Choroid plexus epithelial cell (primary cell): ENCODE results near the gene PANK4.
"Not testable (repeated sequence)": the region's sequence is repeated elsewhere in the genome, so short reads cannot be mapped to it uniquely, and the experiment has no call there.

Experiments
- DNase-seq: peaks from one replicate; pipeline ENCODE4 v3.0.0-alpha.2; 2010; ENCODE audit warnings: low read depth
- H3K4me3 ChIP-seq: 2 replicates; pipeline ENCODE4 v1.5.1; 2011; ENCODE audit warnings: low read depth, mild to moderate bottlenecking, control low read depth, low read length, moderate library complexity
- TF ChIP-seq, protein P1 (sequence below): conservative IDR thresholded peaks from 2 replicates; pipeline ENCODE4 v1.5.1; 2011; ENCODE audit warnings: low read depth, mild to moderate bottlenecking, control low read depth, inconsistent platforms, low read length, moderate library complexity

The PANK4 gene

DNA sequence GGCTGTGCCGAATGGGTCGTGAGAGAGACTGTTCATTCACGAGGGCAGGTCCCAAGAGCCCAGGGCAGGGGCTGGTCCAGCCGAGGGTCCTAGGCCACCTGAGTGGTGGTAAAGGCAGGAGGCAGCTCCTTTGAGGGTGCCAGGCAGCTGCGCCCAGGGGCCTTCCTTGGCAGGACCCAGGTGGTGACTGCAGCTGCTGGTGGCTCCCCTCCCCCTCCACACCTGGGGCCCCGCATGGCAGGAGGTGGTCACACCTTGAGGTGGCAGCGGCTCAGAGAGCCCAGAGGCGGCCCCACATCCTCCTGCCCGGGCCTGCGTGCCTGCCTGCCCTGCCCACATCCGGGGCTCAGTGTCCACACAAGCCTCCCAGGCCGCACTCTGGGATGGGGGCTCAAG lies 60.1 kb downstream of the PANK4 start:
- TF ChIP-seq, protein P1, sequence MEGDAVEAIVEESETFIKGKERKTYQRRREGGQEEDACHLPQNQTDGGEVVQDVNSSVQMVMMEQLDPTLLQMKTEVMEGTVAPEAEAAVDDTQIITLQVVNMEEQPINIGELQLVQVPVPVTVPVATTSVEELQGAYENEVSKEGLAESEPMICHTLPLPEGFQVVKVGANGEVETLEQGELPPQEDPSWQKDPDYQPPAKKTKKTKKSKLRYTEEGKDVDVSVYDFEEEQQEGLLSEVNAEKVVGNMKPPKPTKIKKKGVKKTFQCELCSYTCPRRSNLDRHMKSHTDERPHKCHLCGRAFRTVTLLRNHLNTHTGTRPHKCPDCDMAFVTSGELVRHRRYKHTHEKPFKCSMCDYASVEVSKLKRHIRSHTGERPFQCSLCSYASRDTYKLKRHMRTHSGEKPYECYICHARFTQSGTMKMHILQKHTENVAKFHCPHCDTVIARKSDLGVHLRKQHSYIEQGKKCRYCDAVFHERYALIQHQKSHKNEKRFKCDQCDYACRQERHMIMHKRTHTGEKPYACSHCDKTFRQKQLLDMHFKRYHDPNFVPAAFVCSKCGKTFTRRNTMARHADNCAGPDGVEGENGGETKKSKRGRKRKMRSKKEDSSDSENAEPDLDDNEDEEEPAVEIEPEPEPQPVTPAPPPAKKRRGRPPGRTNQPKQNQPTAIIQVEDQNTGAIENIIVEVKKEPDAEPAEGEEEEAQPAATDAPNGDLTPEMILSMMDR = no peak
- DNase-seq = no peak
- no peak overlapping the region for H3K4me3 ChIP-seq

DNA sequence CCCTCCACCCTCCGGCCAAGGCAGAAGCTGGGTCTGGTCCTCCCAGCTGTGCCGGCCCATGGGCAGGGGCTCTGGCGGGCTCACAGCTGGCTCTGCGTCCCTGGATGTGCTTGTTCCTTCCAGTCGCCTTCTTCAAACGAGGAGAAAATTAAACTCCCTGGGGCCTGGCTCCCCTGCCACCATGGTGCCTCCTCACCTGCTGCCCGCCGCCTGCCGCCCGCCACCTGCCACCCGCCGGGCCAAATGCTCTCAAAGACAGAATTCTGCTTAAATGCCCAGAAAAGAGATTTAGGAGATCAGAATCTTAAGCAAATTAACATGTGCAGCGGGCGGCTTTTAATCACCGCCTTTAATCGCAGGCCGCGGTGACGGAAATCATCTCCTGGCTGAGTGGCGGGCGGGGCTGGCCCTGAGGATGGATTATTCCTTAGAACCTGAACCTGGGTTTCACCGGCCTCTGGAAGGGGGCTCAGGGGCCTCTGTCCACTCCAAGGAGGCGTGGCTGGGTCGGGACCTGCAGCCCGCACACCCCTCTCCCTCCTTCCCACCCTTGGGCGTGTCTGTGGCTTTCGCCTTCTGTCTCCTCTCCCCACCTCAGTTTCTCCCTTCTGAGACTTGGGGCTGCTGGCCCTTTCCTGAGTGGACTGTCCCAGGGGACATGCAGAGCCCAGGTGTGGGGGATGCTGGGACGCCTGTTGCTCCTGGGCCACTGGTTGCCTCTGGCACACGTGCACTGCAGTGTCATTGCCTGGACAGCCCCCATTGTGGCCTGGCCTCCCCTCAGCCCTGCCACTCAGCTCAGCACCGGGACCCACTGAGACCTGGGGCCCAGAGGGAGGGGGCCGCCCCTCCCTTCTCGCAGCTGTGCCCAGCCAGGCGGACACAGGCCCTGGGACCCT lies 60.8 kb downstream of the PANK4 start:
- no peak overlapping the region for H3K4me3 ChIP-seq
- TF ChIP-seq, protein P1 = no peak
- DNase-seq = no peak

DNA sequence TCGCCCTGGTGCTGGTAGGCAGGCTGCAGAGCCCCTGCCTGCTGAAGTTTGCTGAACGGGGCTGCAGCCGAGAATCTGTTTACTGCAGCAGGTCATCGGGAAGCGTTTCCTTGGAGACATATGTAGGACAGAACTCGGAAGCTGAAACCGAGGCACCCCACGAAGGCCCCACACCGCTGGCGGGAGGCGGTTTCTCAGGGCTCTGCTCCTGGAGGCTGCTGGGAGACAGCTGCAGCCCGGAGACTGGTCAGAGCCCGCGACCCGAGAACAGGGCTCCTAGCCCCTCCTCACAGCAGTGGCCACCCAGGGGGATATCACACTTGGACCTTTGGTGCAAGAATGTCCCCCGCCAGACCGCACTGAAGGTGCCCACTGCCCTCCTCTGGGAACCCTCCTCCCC lies 63.0 kb downstream of the PANK4 start:
- DNase-seq = peak; percentile 74
- TF ChIP-seq, protein P1 = no peak
- H3K4me3 ChIP-seq = no peak overlapping the region

DNA sequence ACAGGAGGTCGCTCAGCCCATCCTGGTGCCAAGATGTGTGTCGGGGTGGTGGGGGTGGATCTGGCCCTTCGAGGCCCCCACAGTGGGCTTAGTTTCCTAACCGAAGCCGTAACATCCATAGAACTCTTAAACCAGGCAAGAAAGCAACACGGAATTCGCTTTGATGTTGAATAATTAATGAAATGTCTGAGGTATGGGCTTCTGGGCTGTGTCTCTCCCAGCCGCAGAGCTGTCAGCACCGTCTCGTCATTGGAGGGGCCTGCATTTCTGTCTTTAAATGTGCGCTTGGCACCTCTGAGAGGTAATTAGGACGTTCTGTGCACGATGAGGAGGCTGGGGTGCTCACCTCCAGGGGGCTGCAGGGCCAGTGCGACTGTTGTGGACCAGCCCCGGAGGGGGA lies 63.6 kb downstream of the PANK4 start:
- H3K4me3 ChIP-seq = no peak overlapping the region
- TF ChIP-seq, protein P1 = no peak
- DNase-seq = no peak

DNA sequence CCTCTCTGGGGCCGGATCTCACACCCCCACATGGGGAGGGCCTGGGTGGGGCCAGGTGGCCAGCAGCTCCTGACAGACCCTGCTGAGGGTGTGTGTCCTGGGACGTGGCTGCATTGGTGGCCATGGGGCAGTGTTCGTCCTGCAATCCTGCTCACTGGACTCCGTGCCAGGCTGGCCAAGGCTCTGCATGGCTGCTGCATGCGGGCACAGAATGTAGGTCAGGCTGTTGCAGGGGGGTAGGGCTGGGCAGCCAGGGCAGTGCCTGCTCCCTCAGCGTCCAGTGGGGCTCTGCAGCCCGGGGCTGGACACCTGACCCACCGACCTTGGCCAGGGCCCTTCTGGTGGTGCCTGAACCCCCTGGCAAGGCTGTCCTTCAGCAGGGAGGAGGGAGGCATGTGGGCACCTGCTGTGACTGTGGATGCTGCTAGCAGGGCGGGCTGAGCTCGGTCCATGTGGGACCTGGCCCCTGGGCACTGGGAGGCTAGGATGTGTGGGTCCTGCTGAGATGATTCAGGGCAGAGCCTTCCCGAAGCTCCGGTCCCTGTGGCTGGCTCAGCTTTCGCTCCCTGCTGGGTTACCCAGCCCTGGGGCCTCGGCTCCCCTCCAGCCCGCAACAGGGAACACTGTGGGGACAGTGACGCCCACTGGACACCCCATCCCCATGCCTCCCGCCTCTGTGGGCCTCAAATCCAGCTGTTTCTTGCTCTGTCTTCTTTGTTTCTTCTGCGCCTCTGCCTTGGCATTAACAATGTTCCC lies 65.2 kb downstream of the PANK4 start:
- DNase-seq = no peak
- TF ChIP-seq, protein P1 = no peak
- H3K4me3 ChIP-seq = no peak overlapping the region

DNA sequence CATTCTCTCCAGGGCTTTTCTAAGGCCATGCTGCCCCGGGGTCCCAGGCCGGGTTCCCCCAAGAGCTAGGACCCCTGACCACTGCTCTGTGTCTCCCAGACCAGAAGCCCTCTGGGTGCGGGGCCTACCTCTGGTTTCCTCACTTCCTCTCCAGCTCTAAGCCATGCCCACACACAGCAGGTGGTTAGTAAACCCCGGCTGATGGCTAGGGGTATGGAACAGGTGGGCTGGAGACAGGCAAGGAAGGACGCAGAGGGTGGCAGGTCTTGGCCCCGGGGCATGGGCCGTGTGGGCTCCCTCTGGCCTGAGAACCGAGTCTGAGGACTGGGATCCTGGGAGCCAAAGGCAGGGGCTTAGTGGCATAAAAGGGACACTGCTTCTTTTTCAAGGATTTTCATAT lies 66.2 kb downstream of the PANK4 start:
- TF ChIP-seq, protein P1 = no peak
- DNase-seq = no peak
- no peak overlapping the region for H3K4me3 ChIP-seq

DNA sequence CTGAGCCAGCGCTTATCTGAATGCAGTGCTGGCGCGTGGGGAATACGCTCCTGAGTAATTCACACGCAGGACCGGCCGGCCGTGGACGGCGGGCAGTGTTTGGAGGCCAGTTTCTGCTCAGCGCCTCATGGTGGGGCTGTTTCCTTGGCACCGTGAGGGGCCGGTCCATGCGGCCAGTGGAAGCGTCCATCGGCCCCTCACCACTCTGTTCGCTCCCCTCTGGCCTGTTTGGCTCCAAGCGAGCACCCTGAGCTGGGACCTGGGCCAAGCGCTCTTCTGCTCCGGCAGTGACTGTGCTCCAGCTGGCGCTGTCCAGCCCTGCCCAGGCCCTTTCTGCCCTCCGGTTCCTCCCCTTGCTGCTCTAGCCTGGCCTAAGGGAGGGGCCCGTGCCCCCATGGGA lies 66.6 kb downstream of the PANK4 start:
- DNase-seq = peak; percentile 53
- TF ChIP-seq, protein P1 = peak; percentile 56
- no peak overlapping the region for H3K4me3 ChIP-seq

DNA sequence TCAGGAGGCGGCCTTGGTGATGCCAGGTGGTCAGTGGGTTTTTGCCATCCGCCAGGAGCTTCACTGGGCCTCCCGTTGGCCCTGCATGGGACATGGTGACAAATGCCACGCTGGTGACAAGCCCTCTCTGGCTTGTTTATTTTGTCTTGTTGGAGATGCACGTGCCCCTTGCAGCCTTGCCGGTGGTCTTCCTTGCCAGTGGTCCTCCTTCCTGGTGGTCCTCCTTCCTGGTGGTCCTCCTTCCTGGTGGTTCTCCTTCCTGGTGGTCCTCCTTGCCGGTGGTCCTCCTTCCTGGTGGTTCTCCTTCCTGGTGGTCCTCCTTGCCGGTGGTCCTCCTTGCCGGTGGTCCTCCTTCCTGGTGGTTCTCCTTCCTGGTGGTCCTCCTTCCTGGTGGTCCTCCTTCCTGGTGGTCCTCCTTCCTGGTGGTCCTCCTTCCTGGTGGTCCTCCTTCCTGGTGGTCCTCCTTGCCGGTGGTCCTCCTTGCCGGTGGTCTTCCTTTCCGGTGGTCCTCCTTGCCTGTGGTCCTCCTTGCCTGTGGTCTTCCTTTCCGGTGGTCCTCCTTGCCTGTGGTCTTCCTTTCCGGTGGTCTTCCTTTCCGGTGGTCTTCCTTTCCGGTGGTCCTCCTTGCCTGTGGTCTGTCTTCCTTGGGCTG lies 67.2 kb downstream of the PANK4 start:
- not testable (repeated sequence) for H3K4me3 ChIP-seq, DNase-seq
